ENCODE results near the gene SLC22A9.
"Not testable (repeated sequence)": the region's sequence is repeated elsewhere in the genome, so short reads cannot be mapped to it uniquely, and the experiment has no call there.

Gene SLC22A9

GRCh38 chr11:63435831-63436230 lies 66.2 kb downstream of the SLC22A9 start:
- in situ Hi-C loops (cut with MboI; ENCODE audit: low pct_unique_long_range_greater_than_20kb, low sequenced_read_pairs); DNase-seq: not testable (repeated sequence)

GRCh38 chr11:63443714-63444113 lies 74.1 kb downstream of the SLC22A9 start:
- no peak for DNase-seq
- in situ Hi-C loops (cut with MboI; ENCODE audit: low pct_unique_long_range_greater_than_20kb, low sequenced_read_pairs), result no loop called here

- in situ Hi-C loops (cut with MboI; ENCODE audit: low pct_unique_long_range_greater_than_20kb, low sequenced_read_pairs), result no loop called here
- DNase-seq, result no peak
These were observed 74.6 kb downstream of the SLC22A9 start for GRCh38 chr11:63444160-63444559.

- no peak for DNase-seq
- in situ Hi-C loops (cut with MboI; ENCODE audit: low pct_unique_long_range_greater_than_20kb, low sequenced_read_pairs), result no loop called here
These were observed 75.5 kb downstream of the SLC22A9 start for GRCh38 chr11:63445118-63445517.

GRCh38 chr11:63445720-63446119 lies 76.1 kb downstream of the SLC22A9 start:
- in situ Hi-C loops (cut with MboI; ENCODE audit: low pct_unique_long_range_greater_than_20kb, low sequenced_read_pairs), result no loop called here
- DNase-seq, result no peak

GRCh38 chr11:63448646-63449045 lies 79.1 kb downstream of the SLC22A9 start:
- DNase-seq, result no peak
- in situ Hi-C loops (cut with MboI; ENCODE audit: low pct_unique_long_range_greater_than_20kb, low sequenced_read_pairs), result no loop called here

GRCh38 chr11:63459586-63459985 lies 90.0 kb downstream of the SLC22A9 start:
- in situ Hi-C loops (cut with MboI; ENCODE audit: low pct_unique_long_range_greater_than_20kb, low sequenced_read_pairs), result no loop called here
- DNase-seq, result no peak

Data from KBM-7 (cell line).